Type B pancreatic cell (in vitro differentiated cells): ENCODE results near the gene MICAL3. TPM values are rescaled to one million over a fixed set of nuclear protein-coding genes. Genes with fewer than 3 reads are reported as not detected.

Source experiments
- DNase-seq: peaks from one replicate; pipeline ENCODE4 v3.0.0; 2021; ENCODE audit warnings: mixed read lengths; ENCODE audit not compliant: unreplicated experiment; ENCODE audit errors: extremely low spot score
- H3K27ac Mint-ChIP-seq: 2 replicates; pipeline ENCODE4 v1.8.0; 2021; ENCODE audit warnings: mild to moderate bottlenecking, mixed read lengths
- H3K27me3 Mint-ChIP-seq: 2 replicates; pipeline ENCODE4 v1.8.0; 2021; ENCODE audit warnings: mixed read lengths
- H3K36me3 Mint-ChIP-seq: 2 replicates; pipeline ENCODE4 v1.8.0; 2021; ENCODE audit warnings: mixed read lengths
- H3K4me1 Mint-ChIP-seq: one replicate; pipeline ENCODE4 v1.8.0; 2021; ENCODE audit warnings: mixed read lengths; ENCODE audit not compliant: unreplicated experiment
- H3K4me3 Mint-ChIP-seq: 2 replicates; pipeline ENCODE4 v1.8.0; 2021; ENCODE audit warnings: mild to moderate bottlenecking, mixed read lengths
- H3K9me3 Mint-ChIP-seq: 2 replicates; pipeline ENCODE4 v1.8.0; 2021; ENCODE audit warnings: mixed read lengths
- CTCF ChIP-seq: fragments of 200-600 bp; sonication (generic); conservative IDR thresholded peaks from 2 replicates; pipeline ENCODE4 v1.5.0; 2021; ENCODE audit warnings: antibody characterized with exemption, mild to moderate bottlenecking
- total RNA-seq: library from RNA; stranded (reverse); gene quantifications from 2 replicates; pipeline ENCODE4 v1.2.1, GENCODE V29; 2021; ENCODE audit warnings: low replicate concordance

Gene MICAL3
- total RNA-seq, 1 donor from 2014 or later, result 56.4 TPM

DNA sequence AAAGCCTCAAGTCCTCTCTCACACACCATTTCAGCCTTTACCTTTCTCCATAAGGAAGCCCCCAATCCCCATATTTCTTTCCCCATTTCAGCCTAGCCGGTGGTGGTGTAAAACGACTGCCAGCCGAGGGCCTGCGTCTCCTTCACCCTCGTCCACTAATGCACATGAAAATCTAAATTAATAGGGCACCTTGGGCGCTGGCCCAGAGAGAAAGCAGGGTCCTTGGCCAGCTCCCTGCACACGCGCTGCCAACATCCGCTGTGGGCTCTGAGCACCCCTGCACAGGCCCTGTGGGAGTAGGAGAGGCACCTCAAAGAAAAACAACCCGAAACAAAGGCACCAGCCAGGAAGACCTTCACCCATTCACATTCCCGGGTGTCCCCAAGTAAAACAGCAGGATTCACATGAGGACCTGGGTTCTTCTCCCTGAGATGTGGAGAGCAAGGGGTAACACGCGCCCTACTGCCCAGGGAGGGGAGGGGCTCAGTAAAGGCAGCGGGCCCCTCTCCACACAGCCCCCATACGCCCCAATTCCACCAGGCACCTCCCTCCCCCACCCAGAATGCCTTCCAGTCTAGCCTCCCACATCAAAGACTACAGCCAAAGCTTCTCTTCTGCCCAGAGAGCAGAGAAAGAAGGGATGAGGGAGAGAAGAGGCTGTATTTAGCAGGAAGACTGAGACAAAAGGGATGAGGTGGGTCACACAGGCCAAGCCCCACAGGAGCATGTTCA lies 79.0 kb downstream of the MICAL3 start:
- H3K4me1 Mint-ChIP-seq, result peaks cover 67% of the 10 kb centered on the region
- H3K9me3 Mint-ChIP-seq, result no peaks in the 10 kb centered on the region
- H3K27ac Mint-ChIP-seq, result no peak overlapping the region
- H3K4me3 Mint-ChIP-seq, result no peak overlapping the region
- DNase-seq, result no peak
- H3K27me3 Mint-ChIP-seq, result no peaks in the 10 kb centered on the region
- no peaks in the 10 kb centered on the region for H3K36me3 Mint-ChIP-seq
- TF ChIP-seq CTCF, result no peak

- DNase-seq, result no peak
- Mint-ChIP-seq H3K27ac (peak overlapping the region; percentile 8), H3K36me3 (no peaks in the 10 kb centered on the region), H3K4me1 (peaks cover 62% of the 10 kb centered on the region), H3K27me3 (no peaks in the 10 kb centered on the region), H3K4me3 (no peak overlapping the region), H3K9me3 (no peaks in the 10 kb centered on the region)
- no peak for TF ChIP-seq CTCF
Measured at GRCh38 chr22:17944256-17944655, 80.1 kb downstream of the MICAL3 start.

DNA sequence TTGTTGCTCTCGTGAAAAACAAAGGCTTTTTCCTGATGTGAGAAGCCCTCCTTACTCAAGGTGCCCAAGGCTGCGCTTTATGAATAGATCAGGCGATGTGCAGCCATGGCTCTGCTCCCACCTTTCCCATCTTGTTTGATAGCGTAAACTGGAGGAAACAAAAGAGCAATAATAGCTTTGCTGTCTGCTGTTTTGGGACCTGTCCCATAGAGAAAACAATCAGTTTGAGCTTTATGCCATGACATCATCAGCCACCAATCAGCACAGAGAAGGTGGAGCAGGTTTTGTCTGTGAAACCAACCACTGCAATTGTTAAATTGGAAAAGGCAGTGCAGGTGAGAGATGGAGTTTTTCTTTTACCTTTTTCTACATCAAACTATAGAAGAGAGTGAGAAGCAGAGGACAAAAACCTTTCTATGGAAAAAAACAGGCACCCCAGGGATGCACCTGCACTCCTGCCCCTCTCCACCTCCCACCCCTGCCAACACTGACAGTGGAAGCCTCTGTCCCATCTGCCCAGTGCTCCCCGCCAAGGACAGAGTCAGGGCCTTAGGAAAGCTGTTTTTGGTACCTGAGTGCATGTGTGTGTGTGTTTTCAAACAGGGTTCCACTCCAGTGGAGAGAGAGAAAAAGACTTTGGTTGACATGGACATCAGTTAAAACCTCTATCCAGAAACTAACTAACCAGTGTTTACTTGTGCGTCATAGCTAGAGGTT lies 80.7 kb downstream of the MICAL3 start:
- Mint-ChIP-seq H3K27me3 (no peaks in the 10 kb centered on the region), H3K4me1 (peaks cover 64% of the 10 kb centered on the region), H3K27ac (peak overlapping the region; percentile 8), H3K9me3 (no peaks in the 10 kb centered on the region), H3K36me3 (no peaks in the 10 kb centered on the region), H3K4me3 (no peak overlapping the region)
- no peak for DNase-seq
- TF ChIP-seq CTCF, result no peak

DNA sequence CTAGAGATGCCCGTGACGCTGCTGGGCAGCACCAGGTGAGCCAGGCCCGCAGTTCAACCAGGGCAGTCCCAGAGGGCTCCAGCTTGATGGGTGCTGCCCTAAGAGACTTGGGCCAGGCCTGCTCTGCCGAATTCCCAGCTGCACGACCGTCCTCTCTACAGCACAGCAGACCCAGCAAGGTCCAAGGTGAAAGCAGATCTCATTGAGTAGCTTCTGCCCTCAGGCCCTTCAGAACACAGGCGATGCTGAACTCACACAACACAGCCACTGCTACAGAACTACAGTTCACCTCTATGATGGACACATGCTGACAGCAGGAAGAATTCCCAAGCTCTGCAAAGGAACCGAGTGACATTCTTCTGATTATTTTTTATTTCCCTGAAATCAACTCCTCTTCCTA lies 81.6 kb downstream of the MICAL3 start:
- no peaks in the 10 kb centered on the region for H3K36me3 Mint-ChIP-seq
- no peak overlapping the region for H3K4me3 Mint-ChIP-seq
- H3K27ac Mint-ChIP-seq, result peak overlapping the region; percentile 8
- peaks cover 66% of the 10 kb centered on the region for H3K4me1 Mint-ChIP-seq
- TF ChIP-seq CTCF, result no peak
- DNase-seq, result no peak
- H3K9me3 Mint-ChIP-seq, result no peaks in the 10 kb centered on the region
- no peaks in the 10 kb centered on the region for H3K27me3 Mint-ChIP-seq

DNA sequence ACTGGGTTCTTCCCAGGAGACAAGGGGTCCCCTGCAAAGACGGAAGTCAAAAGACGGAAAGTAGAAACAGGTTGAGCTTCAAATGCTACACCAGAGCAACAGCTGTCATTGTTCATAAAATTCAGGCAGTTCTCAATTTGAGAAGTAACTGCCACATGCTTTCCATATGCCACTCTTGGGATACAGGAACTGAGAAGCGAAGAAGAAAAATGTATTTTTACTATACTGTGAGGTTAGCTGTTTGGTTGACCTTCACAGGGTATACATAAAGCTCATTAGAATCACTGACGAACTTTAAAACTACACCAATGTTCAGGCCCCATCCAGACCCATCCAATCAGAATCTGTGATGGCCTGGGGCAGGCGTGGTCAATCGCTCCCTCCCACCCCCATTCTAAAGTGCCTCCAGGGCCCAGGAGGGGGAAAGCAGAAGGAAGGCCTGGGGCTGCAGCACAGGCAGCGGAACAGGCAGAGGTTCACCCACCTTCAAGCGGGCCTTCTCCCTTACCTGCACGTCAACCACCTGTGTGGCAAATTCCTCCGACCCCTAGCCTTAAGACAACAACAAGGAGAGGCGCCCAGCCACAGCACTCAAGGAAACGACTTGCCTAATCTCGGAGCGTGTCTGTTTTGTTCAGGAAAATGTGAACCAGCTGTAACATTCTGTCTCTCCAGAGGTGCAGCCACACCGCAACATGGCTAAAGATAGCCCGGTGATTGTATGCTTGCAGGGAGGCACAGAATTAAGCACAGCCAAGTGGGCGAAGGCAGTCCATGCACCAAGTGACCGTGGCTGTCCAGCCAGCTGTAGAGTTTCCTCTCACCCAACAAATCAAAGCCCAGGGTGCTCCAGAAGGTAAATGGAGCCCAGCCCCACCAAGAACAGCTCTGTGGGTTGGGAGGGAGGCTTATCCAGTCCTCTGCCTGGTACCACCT lies 82.6 kb downstream of the MICAL3 start:
- no peak for DNase-seq
- H3K27me3 Mint-ChIP-seq, result no peaks in the 10 kb centered on the region
- H3K4me3 Mint-ChIP-seq, result no peak overlapping the region
- H3K4me1 Mint-ChIP-seq, result peaks cover 56% of the 10 kb centered on the region
- TF ChIP-seq CTCF, result no peak
- H3K9me3 Mint-ChIP-seq, result no peaks in the 10 kb centered on the region
- peaks cover 3% of the 10 kb centered on the region for H3K36me3 Mint-ChIP-seq
- H3K27ac Mint-ChIP-seq, result no peak overlapping the region
